Measurements from ENCODE around the gene B3GAT3. TPM values are rescaled to one million over a fixed set of nuclear protein-coding genes. Genes with fewer than 3 reads are reported as not detected.
"Not testable (repeated sequence)": the region's sequence is repeated elsewhere in the genome, so short reads cannot be mapped to it uniquely, and the experiment has no call there.

The B3GAT3 gene
- polyA plus RNA-seq, 3 donors, result 23.1 to 27.0 (median 25.0) TPM

- DNase-seq (ENCODE audit: low read depth in 3 of 3, low spot score in 2 of 3), result peak; percentile 91 to 98 (median 93)
Measured at GRCh38 chr11:62645946-62646824, 24.4 kb upstream of the B3GAT3 start, which contains the start of gene GANAB. TSS of gene GANAB (minus strand) at chr11:62646613. CDS start at chr11:62646599, 14 bp downstream.

GRCh38 chr11:62645671-62645945 lies 23.8 kb upstream of the B3GAT3 start:
- no peak for DNase-seq (ENCODE audit: low read depth in 3 of 3, low spot score in 2 of 3)

- DNase-seq (ENCODE audit: low read depth in 3 of 3, low spot score in 2 of 3), result no peak
Measured at GRCh38 chr11:62644220-62644619, 22.4 kb upstream of the B3GAT3 start.

- DNase-seq (ENCODE audit: low read depth in 3 of 3, low spot score in 2 of 3), result no peak
Measured at GRCh38 chr11:62632492-62632891, 10.7 kb upstream of the B3GAT3 start.

GRCh38 chr11:62627713-62628112 lies 5.9 kb upstream of the B3GAT3 start:
- DNase-seq (ENCODE audit: low read depth in 3 of 3, low spot score in 2 of 3), result no peak

GRCh38 chr11:62622476-62623089 lies 797 bp upstream of the B3GAT3 start:
- DNase-seq (ENCODE audit: low read depth in 3 of 3, low spot score in 2 of 3), result no peak

- no peak for DNase-seq (ENCODE audit: low read depth in 3 of 3, low spot score in 2 of 3)
Measured at GRCh38 chr11:62621027-62621566, 689 bp downstream of the B3GAT3 start.

- DNase-seq (ENCODE audit: low read depth in 3 of 3, low spot score in 2 of 3), result not testable (repeated sequence)
Measured at GRCh38 chr11:62616957-62617356, 4.8 kb downstream of the B3GAT3 start.

- DNase-seq (ENCODE audit: low read depth in 3 of 3, low spot score in 2 of 3), result no peak
Measured at GRCh38 chr11:62615521-62615920, 6.3 kb downstream of the B3GAT3 start.

GRCh38 chr11:62614275-62614674 lies 7.5 kb downstream of the B3GAT3 start:
- no peak for DNase-seq (ENCODE audit: low read depth in 3 of 3, low spot score in 2 of 3)

- DNase-seq (ENCODE audit: low read depth in 3 of 3, low spot score in 2 of 3), result no peak
Measured at GRCh38 chr11:62613291-62613778, 8.5 kb downstream of the B3GAT3 start.

- no peak for DNase-seq (ENCODE audit: low read depth in 3 of 3, low spot score in 2 of 3)
Measured at GRCh38 chr11:62612366-62613290, 9.2 kb downstream of the B3GAT3 start, which contains the start of the genes EML3 and ROM1. TSS of gene EML3 (minus strand) at chr11:62612775. CDS start at chr11:62612457, 318 bp downstream. TSS of gene ROM1 (plus strand) at chr11:62613257. CDS start at chr11:62613282, 25 bp downstream.

GRCh38 chr11:62611705-62612365 lies 10.0 kb downstream of the B3GAT3 start:
- no peak for DNase-seq (ENCODE audit: low read depth in 3 of 3, low spot score in 2 of 3)

GRCh38 chr11:62610814-62611704 lies 10.7 kb downstream of the B3GAT3 start:
- DNase-seq (ENCODE audit: low read depth in 3 of 3, low spot score in 2 of 3), result no peak

- no peak for DNase-seq (ENCODE audit: low read depth in 3 of 3, low spot score in 2 of 3)
Measured at GRCh38 chr11:62610403-62610802, 11.4 kb downstream of the B3GAT3 start.

- no peak for DNase-seq (ENCODE audit: low read depth in 3 of 3, low spot score in 2 of 3)
Measured at GRCh38 chr11:62608776-62609175, 13.0 kb downstream of the B3GAT3 start.

GRCh38 chr11:62607714-62608113 lies 14.1 kb downstream of the B3GAT3 start:
- no peak for DNase-seq (ENCODE audit: low read depth in 3 of 3, low spot score in 2 of 3)

- no peak for DNase-seq (ENCODE audit: low read depth in 3 of 3, low spot score in 2 of 3)
Measured at GRCh38 chr11:62605902-62606301, 15.9 kb downstream of the B3GAT3 start.

GRCh38 chr11:62605467-62605866 lies 16.3 kb downstream of the B3GAT3 start:
- no peak for DNase-seq (ENCODE audit: low read depth in 3 of 3, low spot score in 2 of 3)
